ENCODE data around the gene WDFY1. TPM values are rescaled to one million over a fixed set of nuclear protein-coding genes. Genes with fewer than 3 reads are reported as not detected.
A peak's percentile ranks its signal among the peaks of the same experiment; 100 is the strongest.

WDFY1 gene
- total RNA-seq, 1 donor from 2014 or later, result 16.4 TPM

DNA sequence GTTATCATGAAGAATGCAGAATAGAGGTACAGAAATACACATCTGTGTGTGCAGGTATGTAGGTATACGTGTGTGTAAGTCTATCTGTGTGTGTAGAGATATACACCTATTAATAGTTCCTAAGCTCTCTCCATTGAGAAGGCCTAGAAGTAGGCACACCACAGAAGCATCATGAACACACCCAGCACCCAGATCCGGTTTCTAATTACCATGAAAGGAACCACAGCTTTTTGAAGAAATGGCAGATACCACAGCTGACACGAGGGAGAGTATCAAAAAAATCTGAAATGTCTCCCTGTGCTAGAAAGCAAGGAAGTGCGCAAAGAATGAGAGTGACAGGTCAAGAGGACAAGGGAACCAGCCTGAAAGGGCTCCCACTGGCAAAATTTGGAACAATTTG is 80.0 kb downstream of the WDFY1 start:
- no peak for ATAC-seq
- DNase-seq (ENCODE audit: low spot score), result no peak

DNA sequence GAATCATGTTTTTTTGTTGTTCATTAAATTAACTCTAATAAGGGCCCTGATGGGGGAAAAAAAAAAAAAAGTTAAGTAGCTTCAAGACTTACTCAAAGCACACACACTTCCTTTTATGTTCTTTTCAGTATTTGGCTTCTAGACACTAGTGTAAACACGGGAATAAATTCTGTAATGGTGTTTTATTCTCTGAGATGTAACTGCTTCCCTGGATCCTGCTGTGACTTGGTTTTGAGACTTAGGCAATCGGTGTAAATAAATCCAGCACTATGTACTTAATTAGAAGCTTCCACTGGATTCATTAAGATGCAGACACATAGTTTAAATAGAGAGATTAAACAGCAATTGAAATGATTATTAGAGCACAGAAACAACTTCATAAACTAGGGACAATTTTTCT is 81.6 kb downstream of the WDFY1 start:
- DNase-seq (ENCODE audit: low spot score) (no peak), ATAC-seq (no peak)

DNA sequence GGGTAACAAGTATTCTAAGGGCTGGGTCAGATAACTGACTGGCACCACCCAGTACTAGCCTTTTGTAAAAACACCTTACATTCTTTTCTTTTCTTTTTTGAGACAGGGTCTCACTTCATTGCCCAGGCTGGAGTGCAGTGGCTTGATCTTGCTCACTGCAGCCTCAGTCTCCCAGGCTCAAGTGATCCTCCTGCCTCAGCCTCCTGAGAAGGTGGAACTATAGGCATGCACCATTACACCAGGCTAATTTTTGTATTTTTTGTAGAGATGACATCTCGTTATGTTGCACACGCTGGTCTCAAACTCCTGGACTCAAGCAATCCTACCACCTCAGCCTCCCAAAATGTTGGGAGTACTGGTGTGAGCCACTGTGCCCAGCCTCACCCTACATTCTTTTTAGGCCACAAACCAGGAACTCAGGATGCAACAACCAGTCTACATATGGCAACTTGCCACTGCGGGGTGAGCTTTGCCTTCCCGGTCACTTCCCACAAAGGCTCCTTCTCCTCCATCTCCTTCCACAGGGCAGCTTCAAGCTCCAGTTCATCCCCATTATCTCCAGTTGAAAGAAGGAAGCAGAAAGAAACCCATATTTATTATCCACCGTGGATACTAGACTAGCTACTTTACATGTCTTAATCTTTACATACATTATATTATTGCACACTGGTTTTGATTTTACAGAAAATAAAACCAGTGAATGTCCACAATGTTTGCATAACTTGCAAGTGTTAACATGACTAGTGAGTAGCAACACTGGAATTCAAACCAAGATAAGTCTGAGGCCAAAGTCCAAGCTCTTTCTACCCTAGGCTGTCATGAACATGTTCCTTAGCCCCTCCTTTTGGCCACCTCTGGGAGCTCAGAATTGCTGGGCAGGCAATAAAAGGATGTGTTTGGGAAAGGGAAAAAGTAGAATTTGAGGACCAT is 84.1 kb downstream of the WDFY1 start:
- no peak for DNase-seq (ENCODE audit: low spot score)
- peak; percentile 68 for ATAC-seq

DNA sequence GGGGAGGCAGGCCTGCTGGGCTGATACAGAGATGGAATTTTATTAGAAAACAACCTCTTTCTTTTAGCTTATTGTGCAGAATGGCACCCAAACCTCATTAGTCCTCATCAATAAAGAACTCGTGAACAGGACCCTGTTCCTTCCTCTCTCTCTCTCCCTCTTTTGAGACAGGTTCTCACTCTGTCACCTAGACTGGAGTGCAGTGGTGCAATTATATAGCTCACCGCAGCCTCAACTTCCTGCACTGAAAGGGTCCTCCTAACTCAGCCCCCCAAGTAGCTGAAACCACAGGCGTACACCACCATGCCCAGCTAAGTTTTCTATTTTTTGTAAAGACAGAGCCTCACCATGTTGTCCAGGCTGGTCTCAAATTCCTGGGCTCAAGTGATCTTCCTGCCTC is 86.1 kb downstream of the WDFY1 start:
- DNase-seq (ENCODE audit: low spot score) (no peak), ATAC-seq (no peak)

DNA sequence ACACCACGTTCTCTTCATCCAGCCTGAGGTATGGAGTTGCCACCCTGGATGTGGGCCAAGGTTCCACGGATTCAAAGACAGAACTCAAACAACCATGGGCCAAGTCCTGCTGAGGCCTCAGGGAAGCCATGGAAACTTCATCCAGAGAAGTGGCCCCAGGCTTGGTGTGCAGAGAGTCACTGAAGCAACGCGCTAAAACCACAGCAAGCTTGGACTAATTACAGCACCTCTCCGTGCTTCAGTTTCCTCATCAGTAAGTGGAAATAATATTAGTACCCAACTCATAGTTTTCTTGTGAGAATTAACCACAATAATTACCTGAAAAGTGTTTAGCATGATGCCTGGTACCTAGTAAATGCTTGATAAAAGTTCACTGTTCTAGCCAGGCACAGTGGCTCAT is 88.6 kb downstream of the WDFY1 start:
- ATAC-seq (no peak), DNase-seq (ENCODE audit: low spot score) (no peak)

DNA sequence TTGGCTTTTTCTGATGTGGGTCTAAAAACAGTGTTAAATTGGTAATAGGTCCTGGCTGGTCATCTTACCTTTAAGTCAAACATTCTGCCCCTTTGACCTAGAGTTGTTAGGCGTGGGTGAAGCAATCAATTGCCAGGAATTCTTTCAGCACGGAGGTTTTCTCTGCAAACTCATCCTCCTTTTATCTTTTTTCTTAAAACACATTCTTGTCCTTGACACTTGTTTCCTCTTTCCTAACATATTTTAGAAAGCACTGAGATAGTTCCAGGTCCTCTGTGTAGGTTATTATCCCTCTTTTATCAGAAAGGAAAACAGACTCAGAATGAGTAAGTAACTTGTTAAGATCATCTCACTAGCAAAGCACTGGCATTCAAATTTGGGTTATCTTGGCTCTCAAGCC is 89.1 kb downstream of the WDFY1 start:
- ATAC-seq (no peak), DNase-seq (ENCODE audit: low spot score) (no peak)

DNA sequence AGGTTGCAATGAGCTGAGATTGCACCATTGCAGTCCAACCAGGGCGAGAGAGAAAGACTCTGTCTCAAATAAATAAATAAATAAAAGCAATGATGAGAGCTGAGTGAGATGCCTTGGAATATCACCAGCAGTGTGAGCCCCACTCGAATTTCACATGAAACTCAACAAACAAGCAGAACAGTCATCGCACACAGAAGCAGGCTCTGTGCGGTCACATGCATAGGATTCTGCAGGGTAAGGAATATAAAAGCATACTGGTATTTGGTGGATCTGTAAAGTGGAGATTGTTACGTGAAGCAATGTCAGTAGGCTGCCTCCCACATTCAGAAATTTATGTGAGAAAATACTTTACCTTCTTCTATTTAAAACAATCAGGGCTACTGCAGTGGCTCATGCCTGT is 89.7 kb downstream of the WDFY1 start:
- ATAC-seq (no peak), DNase-seq (ENCODE audit: low spot score) (no peak)

DNA sequence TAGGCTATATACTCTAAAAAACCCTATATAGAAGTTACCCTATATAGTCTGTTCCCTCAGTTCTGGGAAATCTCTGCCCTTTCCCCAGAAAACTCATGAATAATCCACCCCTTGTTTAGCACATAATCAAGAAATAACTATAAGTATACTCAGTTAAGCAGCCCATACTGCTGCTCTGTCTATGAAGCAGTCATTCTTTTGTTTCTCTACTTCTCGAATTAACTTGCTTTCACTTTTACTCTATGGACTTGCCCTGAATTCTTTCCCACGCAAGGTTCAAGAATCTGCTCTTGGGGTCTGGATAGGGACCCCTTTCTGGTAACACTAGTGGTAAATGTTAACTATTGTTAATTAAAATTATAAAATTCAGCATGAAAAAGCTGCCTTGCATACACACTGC is 90.4 kb downstream of the WDFY1 start:
- ATAC-seq (no peak), DNase-seq (ENCODE audit: low spot score) (no peak)

DNA sequence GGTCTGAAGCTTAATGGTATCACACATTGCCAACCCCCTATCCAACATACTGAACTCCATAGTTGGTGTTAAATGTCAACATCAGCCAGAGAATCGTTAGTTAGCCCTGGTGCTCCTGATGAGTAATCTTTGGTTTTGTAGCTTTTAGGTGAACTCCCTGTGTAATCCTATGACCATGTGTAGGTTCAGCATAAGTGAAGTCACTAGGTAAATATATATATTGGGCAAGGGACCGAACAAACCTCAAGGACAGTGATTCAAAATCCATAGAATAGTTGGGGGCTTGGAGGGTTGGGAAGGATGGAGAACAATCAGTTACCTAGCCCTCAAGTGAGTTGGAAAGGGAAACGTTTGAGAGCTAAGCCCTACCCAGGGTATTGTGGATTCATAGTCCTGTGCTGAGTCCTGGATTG is 91.7 kb downstream of the WDFY1 start:
- DNase-seq (ENCODE audit: low spot score), result no peak

DNA sequence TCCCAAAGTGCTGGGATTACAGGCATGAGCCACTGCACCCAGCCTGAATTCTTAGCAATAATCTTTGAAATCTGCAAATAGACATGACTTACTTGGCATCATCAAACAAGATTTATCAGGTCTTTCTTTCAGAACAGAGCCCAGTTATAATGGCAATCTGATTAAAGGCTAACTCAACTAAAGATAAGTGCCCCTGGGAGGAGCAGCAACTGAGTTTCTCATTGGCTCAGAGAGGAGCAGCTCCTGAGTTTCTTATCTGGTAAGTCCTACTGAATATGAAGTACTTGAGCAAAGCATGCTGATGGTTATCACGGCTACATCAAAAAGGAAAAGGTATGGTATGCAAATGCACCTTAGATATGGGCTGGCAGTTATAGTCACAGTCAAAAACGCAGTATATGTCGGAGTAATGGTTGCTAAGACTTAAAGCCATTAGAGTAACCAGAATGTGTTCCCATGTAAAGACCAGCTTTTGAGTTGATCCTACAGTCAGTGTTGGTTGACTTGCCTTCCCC is 92.8 kb downstream of the WDFY1 start:
- ATAC-seq, result no peak
- DNase-seq (ENCODE audit: low spot score), result no peak

More for the DNA sequence above, 91.7 kb downstream of the WDFY1 start:
- no peak for ATAC-seq

DNA sequence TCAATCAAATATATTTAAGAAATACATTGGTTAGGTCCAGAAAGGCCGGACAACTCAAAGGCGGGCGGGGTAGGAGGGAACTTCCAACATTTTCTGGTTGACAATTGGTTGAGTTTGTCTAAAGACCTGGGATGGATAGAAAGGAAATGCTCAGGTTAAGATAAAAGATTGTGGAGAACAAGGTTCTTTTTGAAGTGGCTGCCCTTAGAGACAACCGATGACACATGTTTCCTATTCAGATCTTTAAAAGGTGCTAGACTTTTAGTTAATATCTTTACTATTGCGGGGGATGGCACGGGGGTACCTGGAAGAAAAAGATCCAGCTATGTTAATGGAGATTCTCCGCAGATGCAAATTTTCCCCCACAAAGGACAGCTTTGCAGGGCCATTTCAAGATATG is 97.7 kb downstream of the WDFY1 start:
- DNase-seq (ENCODE audit: low spot score) (no peak), ATAC-seq (no peak)

DNA sequence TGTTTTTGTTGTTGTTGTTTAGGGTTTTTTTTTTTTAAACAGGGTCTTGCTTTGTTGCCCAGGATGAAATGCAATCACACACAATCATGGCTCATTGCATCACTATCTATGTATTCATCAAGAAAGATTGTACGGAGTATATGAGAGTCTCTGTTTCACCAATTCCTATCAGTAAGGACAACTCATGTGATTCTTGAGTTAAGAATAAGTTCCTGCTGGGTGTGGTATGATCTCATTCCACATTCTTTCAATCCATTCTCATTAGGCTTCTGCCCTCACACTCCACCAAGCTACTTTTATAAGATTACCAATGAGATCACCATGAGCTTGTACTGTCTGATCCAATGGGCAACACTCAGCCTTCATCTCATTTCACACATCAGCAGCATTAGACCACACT is 98.6 kb downstream of the WDFY1 start:
- no peak for DNase-seq (ENCODE audit: low spot score)
- no peak for ATAC-seq

DNA sequence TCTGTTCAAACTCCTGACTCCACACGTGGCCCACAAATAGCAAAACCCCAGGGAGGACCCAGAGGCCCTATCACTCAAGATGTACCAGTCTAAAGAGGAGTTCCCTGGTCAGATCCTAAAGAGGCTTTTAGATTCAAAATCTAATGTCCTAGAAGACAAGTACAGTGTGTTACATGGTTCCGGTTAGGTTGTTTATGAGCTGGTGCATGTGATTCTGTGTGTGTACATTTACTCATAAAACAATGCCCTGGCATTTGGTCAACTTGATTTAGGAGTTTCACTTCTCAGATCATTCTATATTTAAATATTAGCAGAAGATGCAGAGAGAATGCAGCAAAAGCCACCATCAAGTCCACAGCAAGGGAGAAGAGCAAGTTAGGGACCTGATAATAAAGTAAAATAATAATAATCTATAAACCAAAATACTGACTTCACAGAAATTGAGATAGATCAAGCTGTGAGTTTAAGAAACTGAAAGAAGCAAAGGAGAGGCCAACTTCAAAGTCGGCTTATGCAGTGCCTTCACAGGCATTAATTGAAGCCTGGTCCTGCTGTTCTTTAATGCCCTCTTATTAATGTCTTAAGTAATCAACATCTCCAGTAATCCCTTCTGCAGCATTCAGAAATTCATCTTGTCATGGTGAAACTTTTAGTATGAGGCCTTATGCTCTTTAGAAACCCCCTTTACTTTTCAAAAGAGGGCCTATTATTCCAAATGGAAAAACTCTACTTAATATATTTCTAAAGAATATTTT is 103.5 kb downstream of the WDFY1 start:
- ATAC-seq (no peak), DNase-seq (ENCODE audit: low spot score) (no peak)

DNA sequence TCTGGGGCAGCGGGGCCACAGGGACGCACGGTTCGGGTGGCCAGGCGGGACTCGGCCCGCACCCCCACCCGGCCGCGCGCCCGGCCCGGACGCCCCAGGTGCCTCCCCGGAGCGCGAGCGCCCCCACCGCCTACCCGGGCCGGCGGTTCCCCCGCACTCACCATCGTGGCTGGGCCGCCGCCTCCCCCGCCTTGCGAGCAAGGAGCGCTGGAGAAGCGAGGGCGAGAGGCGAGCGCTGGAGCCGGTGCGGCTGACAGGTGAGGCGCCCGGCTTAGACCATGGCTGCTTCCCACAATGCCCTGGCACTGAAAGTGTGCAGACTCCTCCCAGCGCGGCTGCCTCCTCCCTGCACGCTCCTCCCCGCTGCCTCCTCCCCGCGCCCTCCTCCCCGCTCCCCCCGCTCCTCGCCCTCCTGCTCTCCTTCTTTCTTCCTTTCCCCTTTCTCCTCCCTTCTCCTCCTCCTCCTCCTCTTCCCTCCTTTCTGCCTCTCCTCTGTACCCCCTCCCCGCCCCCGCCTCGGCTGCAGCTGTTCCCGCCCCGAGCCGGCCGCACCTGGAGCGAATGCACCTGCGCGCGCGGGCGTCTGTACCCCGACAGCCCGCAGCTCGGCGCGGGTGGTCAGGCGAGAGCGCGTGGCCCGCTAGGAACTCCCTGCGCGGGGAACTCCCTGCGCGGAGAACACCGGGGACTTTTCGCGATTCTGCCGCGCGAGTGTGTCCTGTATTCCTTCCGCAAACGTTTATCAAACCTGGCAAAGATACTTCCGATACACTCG is 107.7 kb downstream of the WDFY1 start, which contains the start of gene AP1S3:
Gene AP1S3, minus strand, starts transcription at position 296 of the 775 bp plus-strand sequence. Its CDS starts 132 bp downstream, at position 164.
- DNase-seq (ENCODE audit: low spot score) (peak; percentile 73), ATAC-seq (peak; percentile 97)

DNA sequence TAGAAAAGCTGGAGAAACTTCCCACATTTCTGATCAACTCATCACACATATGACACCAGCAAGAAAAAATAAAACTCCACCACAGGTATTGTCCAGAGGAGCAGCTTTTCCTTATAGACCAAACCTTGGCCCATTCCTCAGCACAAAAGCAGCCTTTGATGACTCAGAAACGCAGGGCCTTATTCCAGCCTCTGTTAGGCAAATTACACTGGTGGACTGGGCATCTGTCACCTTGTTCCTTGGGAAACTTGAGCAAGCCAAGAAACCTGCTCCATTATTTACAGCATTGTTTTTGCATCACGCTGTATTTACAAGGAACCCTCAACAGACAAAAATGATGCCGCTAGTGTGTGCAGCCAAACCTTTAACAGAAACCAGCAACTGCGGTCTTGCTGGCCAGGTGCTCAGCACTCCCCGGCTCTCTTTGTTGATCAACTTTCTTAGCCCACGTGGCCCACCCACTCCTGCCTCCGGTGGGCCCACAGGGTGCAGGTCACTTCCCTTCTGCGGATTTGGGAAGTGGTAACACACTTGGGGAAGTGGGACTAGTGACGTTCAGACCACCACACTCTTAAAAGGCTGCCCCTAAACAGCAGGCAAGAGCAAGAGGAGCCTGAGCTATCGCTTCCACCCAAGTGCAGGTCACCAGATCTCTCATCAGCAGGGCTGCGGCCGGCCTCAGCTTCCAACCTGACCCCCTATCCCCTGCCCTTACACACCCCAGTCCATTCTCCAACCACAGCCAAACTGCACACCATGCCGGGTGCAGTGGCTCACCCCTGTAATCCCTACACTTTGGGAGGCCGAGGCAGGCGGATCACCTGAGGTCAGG is 109.2 kb downstream of the WDFY1 start:
- DNase-seq (ENCODE audit: low spot score), result no peak

DNA sequence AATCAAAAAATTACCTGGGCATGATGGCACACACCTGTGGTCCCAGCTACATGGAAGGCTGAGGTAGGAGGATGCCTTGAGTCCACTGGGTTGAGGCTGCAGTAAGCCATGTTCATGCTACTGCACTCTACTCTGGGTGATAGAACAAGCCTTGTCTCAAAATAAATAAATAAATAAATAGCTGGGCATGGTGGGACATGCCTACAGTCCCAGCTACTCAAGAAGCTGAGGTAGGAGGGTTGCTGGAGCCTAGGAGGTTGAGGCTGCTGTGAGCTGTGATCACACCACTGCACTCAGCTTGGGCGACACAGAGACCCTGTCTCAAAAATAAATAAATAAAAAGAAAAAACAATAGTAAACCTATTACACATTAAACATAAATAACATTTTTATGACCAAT is 110.7 kb downstream of the WDFY1 start:
- ATAC-seq (no peak), DNase-seq (ENCODE audit: low spot score) (no peak)

More for the DNA sequence above, 109.2 kb downstream of the WDFY1 start:
- no peak for ATAC-seq

DNA sequence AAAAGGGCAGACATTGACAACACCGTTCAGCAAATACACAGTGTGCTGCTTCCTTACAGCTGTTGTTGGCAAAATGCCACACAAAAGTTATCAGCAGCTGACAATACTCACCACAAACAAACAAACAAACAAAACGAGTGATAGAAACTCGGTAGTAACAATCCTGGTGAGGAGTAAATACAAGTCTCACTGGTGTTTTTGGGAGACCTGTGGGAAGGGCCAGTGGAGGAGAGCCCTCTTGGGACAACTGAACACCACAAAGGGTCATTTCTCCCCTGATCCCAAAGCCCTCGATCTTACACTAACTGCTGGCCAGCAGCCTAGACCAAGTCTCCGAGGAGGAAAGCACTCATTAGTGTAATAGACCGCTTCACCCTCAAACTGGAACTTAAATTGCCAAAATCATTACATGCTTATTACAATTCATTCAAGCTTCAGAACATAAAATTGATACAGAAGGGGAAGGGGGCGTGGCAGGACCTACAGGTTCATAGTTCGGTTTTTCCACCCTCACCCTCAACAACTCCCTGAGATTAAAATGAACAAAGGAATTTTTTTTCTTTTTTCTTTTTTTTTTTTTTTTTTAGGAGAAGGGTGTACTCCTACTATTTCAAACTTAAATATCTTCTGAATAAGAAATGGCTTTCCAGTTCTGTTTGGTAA is 112.8 kb downstream of the WDFY1 start:
- no peak for DNase-seq (ENCODE audit: low spot score)
- ATAC-seq, result no peak

DNA sequence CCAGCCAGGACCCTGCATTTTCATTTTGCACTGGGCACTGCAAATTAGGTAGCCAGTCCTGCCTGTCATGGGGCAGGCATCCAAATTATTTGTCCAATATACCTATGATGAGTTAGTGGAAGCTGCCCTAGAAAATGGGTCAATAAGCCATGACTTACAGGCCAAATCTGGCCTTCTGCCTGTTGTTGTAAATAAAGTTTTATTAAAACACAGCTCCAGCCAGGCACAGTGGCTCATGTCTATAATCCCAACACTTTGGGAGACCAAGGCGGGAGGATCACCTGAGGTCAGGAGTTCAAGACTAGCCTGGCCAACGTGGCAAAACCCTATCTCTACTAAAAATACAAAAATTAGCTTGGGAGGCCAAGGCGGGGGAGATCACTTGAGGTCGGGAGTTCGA is 116.0 kb downstream of the WDFY1 start:
- DNase-seq (ENCODE audit: low spot score), result no peak
- no peak for ATAC-seq

DNA sequence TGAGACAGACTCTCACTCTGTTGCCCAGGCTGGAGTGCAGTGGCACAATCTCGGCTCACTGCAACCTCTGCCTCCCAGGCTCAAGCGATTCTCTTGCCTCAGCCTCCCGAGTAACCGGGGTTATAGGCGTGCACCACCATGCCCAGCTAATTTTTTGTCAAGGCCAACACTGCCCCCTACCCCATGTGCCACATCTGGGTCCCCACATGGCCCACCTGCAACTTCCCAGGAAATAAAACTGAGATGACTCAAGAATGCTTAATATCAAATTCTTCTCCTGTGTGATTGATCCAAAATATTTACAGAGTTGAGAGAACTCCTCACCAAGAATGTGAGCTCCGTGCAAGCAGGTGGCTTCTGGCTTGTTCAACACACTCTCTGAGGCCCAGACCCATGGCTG is 116.8 kb downstream of the WDFY1 start:
- no peak for DNase-seq (ENCODE audit: low spot score)

DNA sequence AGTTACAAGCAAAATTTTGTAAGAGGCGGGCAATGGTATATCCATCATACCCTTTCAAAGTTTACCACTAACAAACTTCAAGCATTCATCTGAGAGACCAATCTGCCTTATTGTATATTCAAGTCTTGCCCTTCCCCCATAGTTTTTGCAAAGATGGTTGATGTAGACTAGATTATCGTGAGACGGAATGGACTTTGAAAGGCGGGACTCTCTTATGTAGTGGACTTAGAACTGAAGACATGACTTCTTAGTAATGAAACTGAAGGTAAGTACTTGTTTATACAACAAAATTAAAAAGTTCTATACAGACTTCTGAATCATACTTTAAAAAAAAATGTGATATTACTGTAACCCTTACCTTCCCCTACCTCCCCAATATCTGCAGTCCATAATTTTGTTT is 118.1 kb downstream of the WDFY1 start:
- ATAC-seq (no peak), DNase-seq (ENCODE audit: low spot score) (no peak)

More for the DNA sequence above, 116.8 kb downstream of the WDFY1 start:
- no peak for ATAC-seq
